Measurements from ENCODE around the gene TBL3. TPM values are rescaled to one million over a fixed set of nuclear protein-coding genes. Genes with fewer than 3 reads are reported as not detected.
A peak's percentile ranks its signal among the peaks of the same experiment; 100 is the strongest.

Gene TBL3
- polyA plus RNA-seq, 2 of the 4 experiments (the other 2 are of a cell fraction) = 21.9 to 42.8 TPM

DNA sequence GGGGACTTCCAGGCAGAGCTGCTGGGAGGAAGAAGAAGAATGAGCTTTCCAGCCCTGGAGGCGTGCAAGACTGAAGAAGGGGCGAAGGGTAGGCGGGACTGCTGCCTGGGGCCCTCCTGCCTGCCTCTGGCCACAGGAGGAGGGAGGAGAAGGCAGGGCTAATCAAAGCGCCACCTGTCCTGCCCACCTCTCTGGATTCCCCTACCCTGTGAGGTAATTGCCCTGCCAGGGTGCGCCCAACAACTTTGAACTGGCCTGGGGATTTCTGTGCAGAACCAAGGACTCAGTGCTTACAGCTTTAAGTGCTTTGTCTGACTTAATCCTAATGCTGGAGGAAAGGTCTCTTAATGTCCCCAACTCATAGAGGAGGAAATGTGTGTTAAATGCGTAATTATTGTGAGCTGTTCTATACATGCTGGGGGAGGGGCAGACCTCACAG, 9.6 kb downstream of the TBL3 start, which contains the start of gene NOXO1:
Gene NOXO1, minus strand, starts transcription at position 72 of the 439 bp plus-strand sequence. CDS start 290 bp downstream, outside the sequence.
- Histone ChIP-seq H3K4me3 (no peak within 1 kb of the TSS), H3K27ac (peak within 1 kb of the TSS in 1 of 2 experiments; percentile 13; a peak in 1 of 6 replicates), H3K9me3 (no peaks in the 10 kb centered on the region), H3K4me2 (no peak within 1 kb of the TSS), H3K4me1 (peaks cover 26% of the 10 kb centered on the region)
- ChIA-PET POLR2A (interaction anchor here (1.1 to 5.4 kb wide), 3 partner anchors 10 to 16 kb away, joined by 3 to 50 read pairs (median 13); partner anchors contain the start of genes RPS2 and TBL3), CTCF (interaction anchor here (1.3 to 19.7 kb wide), 2 partner anchors 9 to 23 kb away, joined by 3 to 196 read pairs; partner anchors contain the start of genes TBL3 and ZNF598)
- no peak for DNase-seq (ENCODE audit: low read depth in 1 of 2, low spot score in 1 of 2)
- 80% methylated on average over 6 of the region's 6 CpGs for WGBS (ENCODE audit: missing lambda C conversion rate)
- no peak for TF ChIP-seq RARB (CRISPR knock-in tag; IDR thresholded peaks at IDR 0.05)
- TF ChIP-seq, protein P1, sequence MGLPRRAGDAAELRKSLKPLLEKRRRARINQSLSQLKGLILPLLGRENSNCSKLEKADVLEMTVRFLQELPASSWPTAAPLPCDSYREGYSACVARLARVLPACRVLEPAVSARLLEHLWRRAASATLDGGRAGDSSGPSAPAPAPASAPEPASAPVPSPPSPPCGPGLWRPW (IDR thresholded peaks at IDR 0.05) = no peak
- TF ChIP-seq PBX3 (IDR thresholded peaks at IDR 0.05) = 0 out of 2 replicates have a peak, but pooled peaks have one; percentile 43
- ATAC-seq = no peak
- FAIRE-seq = no peak

GRCh38 chr16:1982013-1982433, 10.2 kb downstream of the TBL3 start:
- TF ChIP-seq CBX8 (IDR thresholded peaks at IDR 0.05) (no peak), RAD21 (conservative IDR thresholded peaks at IDR 0.05 in 1 of 2, IDR thresholded peaks at IDR 0.05 in 1 of 2) (no peak), CEBPB (IDR thresholded peaks at IDR 0.05) (no peak), HOXA7 (CRISPR knock-in tag; IDR thresholded peaks at IDR 0.05) (no peak), NPAS2 (CRISPR knock-in tag; IDR thresholded peaks at IDR 0.05; ENCODE audit: borderline replicate concordance) (no peak), FOXS1 (CRISPR knock-in tag; IDR thresholded peaks at IDR 0.05) (no peak), TP53 (CRISPR knock-in tag; IDR thresholded peaks at IDR 0.05) (no peak), KDM1A (IDR thresholded peaks at IDR 0.05; ENCODE audit: low read depth) (no peak), ATOH8 (CRISPR knock-in tag; IDR thresholded peaks at IDR 0.05; ENCODE audit: low read depth) (no peak)
- TF ChIP-seq, protein P2, sequence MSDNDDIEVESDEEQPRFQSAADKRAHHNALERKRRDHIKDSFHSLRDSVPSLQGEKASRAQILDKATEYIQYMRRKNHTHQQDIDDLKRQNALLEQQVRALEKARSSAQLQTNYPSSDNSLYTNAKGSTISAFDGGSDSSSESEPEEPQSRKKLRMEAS (IDR thresholded peaks at IDR 0.05) = no peak
- ATAC-seq = no peak
- CTCF ChIA-PET = interaction anchor here (1.1 to 19.7 kb wide), 5 partner anchors 10 to 156 kb away, joined by 3 to 196 read pairs (median 3); partner anchors contain the start of genes TBL3 and ZNF598
- DNase-seq (ENCODE audit: low read depth in 1 of 2, low spot score in 1 of 2) = no peak
- FAIRE-seq = no peak
- WGBS (ENCODE audit: missing lambda C conversion rate) = 47% methylated on average over 5 of the region's 5 CpGs
- Histone ChIP-seq H3K27ac (peak overlapping the region in 1 of 2 experiments; percentile 13; a peak in 1 of 6 replicates), H3K9me3 (no peaks in the 10 kb centered on the region), H3K4me1 (peaks cover 26% of the 10 kb centered on the region), H3K4me2 (no peak overlapping the region), H3K4me3 (no peak overlapping the region)
- POLR2A ChIA-PET = interaction anchor here (1.1 to 5.4 kb wide), 3 partner anchors 10 to 17 kb away, joined by 3 to 50 read pairs (median 13); partner anchors contain the start of genes RPS2 and TBL3

DNA sequence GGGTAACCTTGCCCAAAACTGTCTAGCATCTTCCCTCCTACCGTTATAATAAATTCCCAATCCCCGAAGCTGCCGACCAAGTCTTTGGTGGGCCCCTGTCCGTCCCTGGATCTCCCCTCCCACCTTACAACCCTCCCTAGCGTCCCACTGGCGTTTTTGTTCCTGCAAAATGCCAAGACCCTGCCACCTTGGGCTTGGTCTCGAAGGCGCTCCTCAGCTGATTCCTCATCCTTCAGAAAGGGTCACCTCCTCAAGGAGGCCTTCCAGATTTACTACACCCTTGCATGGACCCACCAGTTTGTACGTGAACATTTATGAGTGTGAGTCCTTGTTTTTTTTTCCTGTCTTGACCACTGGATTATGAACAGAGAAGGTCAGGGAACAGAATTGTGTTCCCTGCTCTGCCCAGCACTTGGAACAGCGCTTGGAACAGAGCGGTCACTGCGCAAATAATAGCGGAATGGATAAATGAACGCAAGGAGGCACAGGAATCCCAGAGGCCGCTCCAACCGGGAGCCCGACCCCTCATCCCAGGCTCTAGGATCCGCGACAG, 11.2 kb downstream of the TBL3 start:
- DNase-seq (ENCODE audit: low read depth in 1 of 2, low spot score in 1 of 2) (no peak), FAIRE-seq (no peak), ATAC-seq (no peak)
- 40% methylated on average over 19 of the region's 19 CpGs for WGBS (ENCODE audit: missing lambda C conversion rate)
- 0 out of 2 replicates have a peak, but pooled peaks have one; percentile 15 for TF ChIP-seq POLR2A (IDR thresholded peaks at IDR 0.05; ENCODE audit: low read length)
- TF ChIP-seq ZFP36 (IDR thresholded peaks at IDR 0.05; ENCODE audit: borderline replicate concordance, partially characterized antibody) = peak; percentile 91
- TF ChIP-seq CHD4 (IDR thresholded peaks at IDR 0.05; ENCODE audit: borderline replicate concordance) = no peak
- TF ChIP-seq FOXS1 (CRISPR knock-in tag; IDR thresholded peaks at IDR 0.05) = no peak
- H3K4me1 ChIP-seq = peaks cover 30% of the 10 kb centered on the region
- ChIA-PET CTCF (interaction anchor here (0.7 to 19.7 kb wide), 7 partner anchors 13 to 157 kb away, joined by 3 to 196 read pairs (median 4); partner anchors contain the start of gene ZNF598), POLR2A (interaction anchor here (1.5 to 5.4 kb wide), 2 partner anchors 11 to 18 kb away, joined by 6 to 50 read pairs; partner anchors contain the start of genes RPS2 and TBL3)
- H3K4me3 ChIP-seq = peak overlapping the region; percentile 67
- no peaks in the 10 kb centered on the region for H3K9me3 ChIP-seq
- peak overlapping the region; percentile 86 for H3K4me2 ChIP-seq
- peak overlapping the region; percentile 86 to 94 for H3K27ac ChIP-seq
